Jurkat, Clone E6-1 (cell line): ENCODE results near the gene MFAP5. TPM values are rescaled to one million over a fixed set of nuclear protein-coding genes. Genes with fewer than 3 reads are reported as not detected.
A peak's percentile ranks its signal among the peaks of the same experiment; 100 is the strongest.

Experiments used
- DNase-seq: peaks from one replicate; pipeline ENCODE4 v3.0.0-alpha.2; 2011; ENCODE audit warnings: low read depth, low spot score
- H3K4me3 ChIP-seq: 2 replicates; pipeline ENCODE4 v1.5.1; 2011; ENCODE audit warnings: mild to moderate bottlenecking, low read length, control low read depth, moderate library complexity
- polyA plus RNA-seq: library from polyadenylated mRNA; unstranded; fragments of >200 nt; gene quantifications from one replicate; pipeline ENCODE4 v1.2.1, GENCODE V29; 2012; ENCODE audit warnings: missing spikeins; ENCODE audit not compliant: insufficient read length, insufficient read depth

MFAP5 gene, protein sequence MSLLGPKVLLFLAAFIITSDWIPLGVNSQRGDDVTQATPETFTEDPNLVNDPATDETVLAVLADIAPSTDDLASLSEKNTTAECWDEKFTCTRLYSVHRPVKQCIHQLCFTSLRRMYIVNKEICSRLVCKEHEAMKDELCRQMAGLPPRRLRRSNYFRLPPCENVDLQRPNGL
- not detected for polyA plus RNA-seq

DNA sequence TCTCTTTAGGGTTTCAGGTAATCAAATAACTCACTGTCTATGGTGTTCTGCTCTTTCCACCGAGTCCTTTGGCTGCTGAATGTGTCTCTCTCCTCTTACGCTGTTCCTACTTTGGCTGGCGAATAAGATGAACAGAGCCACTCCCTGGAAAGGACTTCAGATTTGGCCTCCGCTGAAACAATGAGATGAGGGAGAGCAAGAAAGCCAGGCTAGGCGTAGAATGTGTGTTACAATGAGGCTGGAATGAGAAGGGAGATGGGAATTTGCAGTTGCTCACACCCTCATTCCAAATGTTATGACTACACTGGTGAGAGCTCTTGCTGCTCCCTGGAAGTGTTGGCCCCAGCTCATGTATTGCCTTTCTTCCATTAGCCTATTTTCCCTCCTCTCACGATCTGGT, at the start of gene MFAP5:
Gene MFAP5, minus strand, starts transcription at position 234 of the 400 bp plus-strand sequence. CDS start 722 bp downstream, outside the sequence.
- no peak within 1 kb of the TSS for H3K4me3 ChIP-seq
- no peak for DNase-seq

DNA sequence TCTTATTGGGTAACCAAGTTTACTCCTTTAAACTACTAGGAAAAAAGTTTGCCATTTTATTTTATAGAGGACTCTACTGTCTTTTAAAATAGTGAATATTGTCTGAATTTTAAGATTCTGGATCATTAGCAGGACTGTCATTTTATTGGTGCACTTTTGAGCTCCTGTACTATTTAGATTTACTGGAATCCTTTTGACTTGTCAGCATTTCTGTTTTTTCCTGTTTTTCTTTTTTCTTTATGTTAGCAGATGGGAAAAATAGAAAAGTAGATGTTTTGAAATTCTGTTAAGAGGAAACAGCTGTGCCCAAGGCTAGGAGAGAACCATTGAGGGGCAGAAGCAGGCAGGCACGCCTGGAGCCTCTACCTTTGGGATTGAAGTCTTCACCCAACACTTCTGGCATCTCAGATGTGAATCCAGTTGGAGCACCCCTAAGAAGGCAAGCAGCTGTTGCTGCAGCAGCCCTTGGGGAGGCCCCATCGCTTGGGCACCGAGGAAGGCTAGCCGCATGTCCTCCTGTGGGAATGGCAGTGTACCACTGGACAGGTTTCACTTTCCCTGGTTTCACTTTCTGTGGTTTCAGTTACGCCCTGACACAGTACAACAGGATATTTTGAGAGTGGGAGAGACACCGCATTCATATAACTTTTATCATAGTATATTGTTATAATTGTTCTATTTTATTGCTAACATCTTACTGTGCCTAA, 46.7 kb upstream of the MFAP5 start:
- H3K4me3 ChIP-seq: no peak overlapping the region
- no peak for DNase-seq

GRCh38 chr12:8702159-8702558, 39.5 kb upstream of the MFAP5 start:
- no peak for DNase-seq
- H3K4me3 ChIP-seq: no peak overlapping the region

DNA sequence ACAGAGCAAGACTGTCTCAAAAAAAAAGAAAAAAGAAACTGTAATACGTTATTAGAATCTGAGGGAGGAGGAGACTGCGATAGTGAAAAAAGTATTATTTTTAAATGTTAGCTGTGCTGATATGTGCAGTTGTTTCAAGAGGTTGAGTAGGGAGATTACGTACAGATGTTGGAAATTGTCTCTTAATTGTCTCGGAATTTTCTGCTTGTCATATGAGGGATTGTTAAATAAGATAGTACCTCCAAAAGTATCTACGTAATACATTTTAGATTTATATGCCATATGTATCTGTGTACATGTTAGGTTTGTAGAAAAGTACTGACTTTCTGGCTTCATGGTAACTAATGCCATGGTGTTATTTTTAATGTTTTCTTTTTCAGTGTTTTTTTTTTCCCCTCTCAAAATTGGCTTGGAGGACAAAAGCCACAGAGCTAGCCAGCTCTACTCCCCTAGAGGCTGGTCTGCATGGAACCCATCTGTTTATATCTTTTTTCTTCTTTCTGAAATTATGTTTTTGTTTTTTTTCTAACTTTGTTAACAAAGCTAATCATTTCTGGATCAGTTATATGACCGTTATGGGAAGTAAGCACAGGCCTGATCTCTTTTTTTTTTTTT, 38.5 kb upstream of the MFAP5 start:
- no peak for DNase-seq

GRCh38 chr12:8699714-8700113, 37.1 kb upstream of the MFAP5 start:
- DNase-seq: no peak
- no peak overlapping the region for H3K4me3 ChIP-seq

More for the DNA sequence above, 38.5 kb upstream of the MFAP5 start:
- no peak overlapping the region for H3K4me3 ChIP-seq

DNA sequence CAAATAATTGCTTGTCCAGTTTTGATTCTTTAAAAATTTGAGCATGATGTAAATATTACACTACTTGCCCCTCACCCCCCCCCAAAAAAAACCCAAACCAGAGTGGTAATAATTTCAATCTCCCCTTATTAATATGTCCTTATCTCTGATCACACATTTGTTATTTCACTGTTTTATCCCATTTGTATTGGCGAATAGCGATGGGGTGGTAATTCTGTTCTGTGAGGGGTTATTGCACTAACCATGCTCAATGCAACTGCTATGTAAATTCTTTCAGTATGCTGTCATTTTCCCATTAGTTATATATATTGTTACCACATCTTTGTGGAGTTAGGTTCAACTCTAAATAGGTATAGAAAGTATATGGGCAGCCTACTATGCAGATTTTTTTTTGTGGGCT, 36.3 kb upstream of the MFAP5 start:
- H3K4me3 ChIP-seq: peak overlapping the region; percentile 76
- DNase-seq: no peak

DNA sequence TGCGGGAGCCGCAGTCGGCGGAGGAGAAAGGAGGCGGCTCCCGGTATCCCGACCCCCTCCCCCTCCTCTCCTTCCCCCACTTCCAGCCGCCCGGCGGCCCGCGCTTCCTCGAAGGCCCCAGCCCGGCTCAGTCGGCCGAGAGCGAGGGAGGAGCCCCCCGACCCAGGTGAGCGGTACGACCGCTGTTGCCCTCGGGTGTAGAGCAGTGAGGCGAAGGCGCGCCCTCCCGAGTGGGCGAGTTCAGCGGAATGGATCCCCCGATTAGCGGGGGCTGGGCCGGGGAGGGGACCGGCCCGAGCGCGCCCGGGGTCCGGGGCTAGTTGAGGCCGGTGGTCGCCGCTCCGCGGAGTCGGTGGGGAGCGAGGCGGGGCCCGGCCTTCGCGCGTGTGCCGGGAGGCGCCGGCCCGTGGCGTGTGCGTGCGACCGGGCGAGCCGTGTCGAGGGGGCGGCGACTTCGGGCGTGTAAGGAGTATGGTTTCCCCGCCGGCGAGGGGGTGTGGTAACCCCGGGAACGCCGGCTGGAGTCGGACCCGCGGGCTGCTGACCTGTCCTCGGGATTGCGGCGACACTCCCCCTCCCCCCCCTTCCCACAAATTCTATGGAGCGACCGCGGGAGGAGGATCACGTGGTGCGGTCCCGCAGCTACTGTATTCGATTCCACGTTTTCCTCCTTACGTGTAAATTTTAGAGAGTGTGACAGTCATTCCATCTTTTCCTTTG, 35.7 kb upstream of the MFAP5 start:
- H3K4me3 ChIP-seq: peak overlapping the region; percentile 76
- no peak for DNase-seq

DNA sequence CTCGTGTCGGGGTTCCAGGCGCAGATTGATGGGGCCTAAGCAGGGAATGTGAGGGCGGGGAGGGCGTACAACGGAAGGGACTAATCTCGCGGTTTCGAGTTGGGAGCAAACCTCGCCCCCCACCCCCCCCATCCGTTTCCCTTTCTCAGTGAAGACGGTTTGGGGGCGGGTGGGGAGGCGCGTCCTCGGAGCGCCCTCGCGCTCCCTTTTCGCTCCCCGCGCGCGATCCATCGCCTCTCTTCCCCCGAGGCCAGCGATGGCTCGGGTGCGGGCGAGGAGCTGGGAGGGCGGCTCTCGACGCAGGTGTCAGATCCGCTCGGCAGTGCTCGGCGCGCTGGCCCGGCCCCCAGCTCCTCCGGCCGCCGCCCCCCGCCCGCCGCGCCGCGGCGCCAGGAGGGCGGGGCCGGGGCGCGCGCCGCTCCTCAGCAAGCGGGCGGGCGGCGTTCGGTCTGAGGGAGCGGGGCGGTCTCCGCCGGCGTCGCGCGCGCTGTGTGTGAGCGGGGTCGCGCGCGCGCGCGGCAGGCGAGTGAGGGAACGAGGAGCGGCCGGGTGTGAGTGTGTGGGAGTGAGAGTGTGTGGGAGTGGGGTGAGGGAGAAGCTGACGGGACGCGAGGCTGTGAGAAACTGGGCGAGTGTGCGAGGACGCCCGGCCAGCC, 35.0 kb upstream of the MFAP5 start, which contains the start of gene RIMKLB:
Gene RIMKLB, plus strand, starts transcription at position 516 of the 656 bp plus-strand sequence. CDS start 15,876 bp downstream, outside the sequence.
- DNase-seq: peak; percentile 64

DNA sequence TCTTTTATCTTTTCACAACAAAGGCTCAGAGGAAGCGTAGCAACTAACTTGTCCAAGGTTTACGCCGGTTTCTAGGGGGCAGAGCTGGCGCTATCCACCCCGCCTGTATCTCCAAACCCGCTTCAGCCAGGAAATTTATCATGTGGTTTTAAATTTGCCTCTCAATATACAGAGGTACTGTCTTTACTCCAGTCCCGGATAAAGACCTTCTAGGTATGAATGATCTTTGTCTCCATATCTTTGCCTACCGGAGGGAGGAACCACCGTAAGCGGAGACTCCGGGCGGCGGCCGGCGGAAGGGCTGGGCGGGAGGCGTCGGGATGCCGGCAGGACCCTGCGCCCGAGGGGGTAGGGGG, 34.5 kb upstream of the MFAP5 start:
- peak overlapping the region; percentile 74 for H3K4me3 ChIP-seq
- peak; percentile 17 for DNase-seq

More for the DNA sequence above, 35.0 kb upstream of the MFAP5 start, which contains the start of gene RIMKLB:
- H3K4me3 ChIP-seq: peak within 1 kb of the TSS; percentile 76

- no peak for DNase-seq
- H3K4me3 ChIP-seq: peak overlapping the region; percentile 74
Observed at GRCh38 chr12:8696442-8697090, 33.9 kb upstream of the MFAP5 start.

- no peak overlapping the region for H3K4me3 ChIP-seq
Observed at GRCh38 chr12:8695116-8695515, 32.5 kb upstream of the MFAP5 start.

DNA sequence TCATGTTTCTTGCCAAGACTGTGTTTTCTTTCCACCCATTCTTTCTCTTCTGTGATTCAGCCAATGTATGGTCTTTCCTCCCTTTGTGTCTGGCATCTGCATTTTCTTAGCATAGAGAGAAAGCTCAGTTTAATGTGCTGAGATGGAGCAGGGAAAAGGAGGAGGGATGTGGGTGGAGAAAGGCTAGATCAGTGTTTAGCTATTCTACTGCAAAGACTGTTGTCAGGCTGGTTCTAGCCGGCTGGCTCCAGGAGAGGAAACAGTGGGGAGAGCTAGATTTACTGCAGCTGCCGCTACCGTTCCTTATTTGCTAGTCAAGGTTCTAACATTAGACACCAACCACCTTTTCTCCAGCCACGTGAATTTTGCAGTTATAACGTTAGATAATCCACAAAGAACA, 29.9 kb upstream of the MFAP5 start:
- no peak overlapping the region for H3K4me3 ChIP-seq
- DNase-seq: peak; percentile 24

More at GRCh38 chr12:8695116-8695515, 32.5 kb upstream of the MFAP5 start:
- no peak for DNase-seq

DNA sequence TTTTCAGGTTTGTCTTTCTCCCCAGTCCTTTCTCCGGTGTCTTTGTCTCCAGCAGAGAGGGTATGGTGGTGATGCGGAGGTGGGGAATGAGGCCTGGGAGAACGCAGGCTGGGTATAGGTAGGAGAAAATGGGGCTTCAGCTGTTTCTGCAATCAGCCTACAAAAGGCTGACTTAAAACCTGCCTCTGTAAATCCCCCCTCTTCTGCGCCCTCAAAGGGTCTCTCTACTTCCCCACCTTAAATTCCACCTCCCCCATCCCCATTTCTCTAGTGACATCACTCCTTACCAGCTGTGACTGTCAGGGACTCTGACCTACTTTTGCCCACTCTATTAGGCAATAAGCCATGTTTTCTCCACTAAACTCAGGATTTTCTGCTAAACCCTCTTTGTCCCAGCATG, 27.1 kb upstream of the MFAP5 start:
- DNase-seq: no peak
- H3K4me3 ChIP-seq: no peak overlapping the region

- DNase-seq: peak; percentile 66
- H3K4me3 ChIP-seq: no peak overlapping the region
Observed at GRCh38 chr12:8687846-8688601, 25.4 kb upstream of the MFAP5 start.

GRCh38 chr12:8685051-8685450, 22.4 kb upstream of the MFAP5 start:
- no peak overlapping the region for H3K4me3 ChIP-seq
- DNase-seq: no peak

- DNase-seq: no peak
- no peak overlapping the region for H3K4me3 ChIP-seq
Observed at GRCh38 chr12:8681129-8681884, 18.7 kb upstream of the MFAP5 start.

DNA sequence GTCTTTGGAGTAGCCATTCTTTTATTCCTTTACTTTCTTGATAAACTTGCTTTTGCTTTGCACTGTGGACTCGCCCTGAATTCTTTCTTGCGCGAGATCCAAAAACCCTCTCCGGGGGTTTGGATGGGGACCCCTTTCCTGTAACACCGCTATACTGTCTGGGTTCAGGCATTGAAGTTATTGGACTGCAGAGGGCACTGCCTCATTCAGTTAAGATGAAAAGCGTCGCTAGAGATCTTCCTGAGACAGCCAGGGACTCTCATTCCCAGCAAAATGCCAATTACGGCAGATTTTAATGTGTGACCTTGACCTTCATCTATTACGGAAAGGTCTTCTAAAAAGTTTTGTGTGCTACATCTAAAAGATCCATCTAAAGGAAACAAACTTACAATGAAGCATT, 17.9 kb upstream of the MFAP5 start:
- DNase-seq: no peak
- H3K4me3 ChIP-seq: no peak overlapping the region
